Motor neuron (in vitro differentiated cells): ENCODE measurements around the gene TMEM8B. TPM values are rescaled to one million over a fixed set of nuclear protein-coding genes. Genes with fewer than 3 reads are reported as not detected.

Experiments
- ATAC-seq, 8 experiments: fragments of 200-7000 bp; cut with Tn5 transposase; replicated peaks in 6 of 8; 2 replicates each; pipeline ENCODE4 v1.8.0; 2021; ENCODE audit warnings: mild to moderate bottlenecking in 8 of 8, moderate library complexity in 8 of 8
- H3K27ac ChIP-seq, 2 donors: fragments of 250-450 bp; sonication (Bioruptor Pico); 2 replicates each; pipeline ENCODE4 v1.9.0; 2021; ENCODE audit warnings: antibody characterized with exemption in 2 of 2, mild to moderate bottlenecking in 2 of 2, moderate library complexity in 1 of 2
- H3K4me1 ChIP-seq, 2 donors: fragments of 250-450 bp; sonication (Bioruptor Pico); replicated peaks in 1 of 2; 2 replicates each; pipeline ENCODE4 v1.6.1; 2021; ENCODE audit warnings: antibody characterized with exemption in 2 of 2, mild to moderate bottlenecking in 2 of 2, moderate library complexity in 1 of 2
- H3K4me3 ChIP-seq, 5 donors: fragments of 250-450 bp; sonication (Bioruptor Pico); 2 replicates each; pipeline ENCODE4 v1.9.0; 2021; ENCODE audit warnings: antibody characterized with exemption in 5 of 5, mild to moderate bottlenecking in 5 of 5, moderate library complexity in 4 of 5
- WGBS, 10 experiments: fragments of 450-650 bp; shearing (Covaris generic); methylation state at CpG; one replicate each; pipeline ENCODE4 v1.0.0; 2022; 5-methylcytosine and 5-hydroxymethylcytosine counted together
- in situ Hi-C, 9 experiments: fragments of 400-800 bp; cut with MboI; loops; one replicate each; pipeline ENCODE4 v1.15.0; 2021; ENCODE audit warnings: low sequenced_read_pairs in 9 of 9, low pct_unique_long_range_greater_than_20kb in 2 of 9; ENCODE audit not compliant: unreplicated experiment in 9 of 9
- total RNA-seq, 8 experiments: library from RNA; unstranded; fragments of 300-600 nt; gene quantifications; 2 replicates each; pipeline versions ENCODE4 v1.2.3 to v1.2.4, GENCODE V29; 2022

The TMEM8B gene
- total RNA-seq, 8 experiments from 2014 or later = 2.4 to 17.0 (median 13.2) TPM

GRCh38 chr9:35852267-35852815 is 23.3 kb downstream of the TMEM8B start:
- H3K4me1 ChIP-seq = no peaks in the 10 kb centered on the region
- in situ Hi-C loops = no loop called here
- 40 to 100% (median 92%) methylated on average over 1 of the region's 2 CpGs; no CpG with 5 or more reads in 6 of the 10 experiments for whole genome bisulfite sequencing, 10 experiments
- H3K27ac ChIP-seq = no peak overlapping the region
- ATAC-seq = no peak
- no peak overlapping the region for H3K4me3 ChIP-seq

GRCh38 chr9:35852876-35853865 is 24.1 kb downstream of the TMEM8B start:
- H3K4me1 ChIP-seq = no peaks in the 10 kb centered on the region
- no peak overlapping the region for H3K27ac ChIP-seq
- H3K4me3 ChIP-seq = no peak overlapping the region
- 33 to 100% (median 88%) methylated on average over 1 to 9 of the region's 25 CpGs; no CpG with 5 or more reads in 3 of the 10 experiments for WGBS, 10 experiments
- ATAC-seq = no peak
- in situ Hi-C loops = no loop called here

- in situ Hi-C loops = no loop called here
- no peak overlapping the region for H3K4me3 ChIP-seq
- peak in 4 of 8 experiments; percentile 30 to 77 (median 71) for ATAC-seq
- 20 to 70% (median 47%) methylated on average over 1 to 2 of the region's 7 CpGs; no CpG with 5 or more reads in 6 of the 10 experiments for WGBS, 10 experiments
- no peak overlapping the region for H3K27ac ChIP-seq
- no peaks in the 10 kb centered on the region for H3K4me1 ChIP-seq
Measured at GRCh38 chr9:35854091-35854762, 25.2 kb downstream of the TMEM8B start.

DNA sequence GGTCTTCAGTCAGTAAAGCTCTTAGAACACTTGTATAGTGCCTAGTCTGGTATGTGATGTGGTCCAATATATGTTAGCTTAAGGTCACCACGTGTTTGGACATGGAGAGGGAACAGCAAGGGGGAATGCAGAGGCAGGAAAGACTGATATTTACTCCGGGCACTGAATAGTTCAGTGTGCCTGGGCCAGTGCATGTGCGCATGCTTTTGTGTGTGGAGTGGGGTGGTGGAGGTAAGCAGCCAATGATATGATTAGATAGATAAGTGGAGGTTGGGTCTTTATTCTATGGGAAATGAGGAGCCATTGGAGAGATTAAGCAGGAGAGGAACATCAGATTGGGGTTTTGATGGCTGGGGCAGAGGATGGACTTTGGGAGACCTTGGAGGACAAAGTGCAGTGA is 27.2 kb downstream of the TMEM8B start:
- 17 to 83% (median 68%) methylated on average over 1 to 3 of the region's 3 CpGs; no CpG with 5 or more reads in 2 of the 10 experiments for WGBS, 10 experiments
- no peak overlapping the region for H3K27ac ChIP-seq
- in situ Hi-C loops = no loop called here
- no peak overlapping the region for H3K4me3 ChIP-seq
- ATAC-seq = no peak
- H3K4me1 ChIP-seq = no peaks in the 10 kb centered on the region

GRCh38 chr9:35856882-35857281 is 27.9 kb downstream of the TMEM8B start:
- no peaks in the 10 kb centered on the region for H3K4me1 ChIP-seq
- H3K4me3 ChIP-seq = no peak overlapping the region
- H3K27ac ChIP-seq = no peak overlapping the region
- in situ Hi-C loops = no loop called here
- ATAC-seq = no peak
- WGBS, 10 experiments = 20 to 95% (median 80%) methylated on average over 1 to 4 of the region's 5 CpGs; no CpG with 5 or more reads in 4 of the 10 experiments

DNA sequence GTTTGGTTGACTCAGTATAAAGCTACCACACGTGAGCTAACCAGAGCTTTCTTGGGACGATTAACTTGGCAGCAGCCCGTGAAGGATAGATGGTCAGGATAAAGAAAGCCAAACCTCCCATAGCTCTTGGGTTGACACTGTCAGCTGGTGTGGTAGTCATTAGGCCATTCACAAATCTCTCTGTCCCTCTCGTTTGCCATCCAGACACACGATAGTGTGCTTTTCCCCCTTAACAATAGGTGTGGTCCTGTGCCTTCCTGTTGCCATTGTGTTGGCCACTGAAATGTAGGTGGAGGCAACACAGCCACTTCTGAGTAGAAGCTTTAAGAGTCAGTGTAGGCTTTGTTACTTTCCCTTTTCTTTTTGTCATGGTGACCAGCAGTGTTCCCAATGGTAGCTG is 29.4 kb downstream of the TMEM8B start:
- in situ Hi-C loops = no loop called here
- no peak for ATAC-seq
- Histone ChIP-seq H3K27ac (no peak overlapping the region), H3K4me1 (no peaks in the 10 kb centered on the region), H3K4me3 (no peak overlapping the region)
- 20 to 90% (median 68%) methylated on average over 2 to 5 of the region's 5 CpGs; no CpG with 5 or more reads in 3 of the 10 experiments for WGBS, 10 experiments

DNA sequence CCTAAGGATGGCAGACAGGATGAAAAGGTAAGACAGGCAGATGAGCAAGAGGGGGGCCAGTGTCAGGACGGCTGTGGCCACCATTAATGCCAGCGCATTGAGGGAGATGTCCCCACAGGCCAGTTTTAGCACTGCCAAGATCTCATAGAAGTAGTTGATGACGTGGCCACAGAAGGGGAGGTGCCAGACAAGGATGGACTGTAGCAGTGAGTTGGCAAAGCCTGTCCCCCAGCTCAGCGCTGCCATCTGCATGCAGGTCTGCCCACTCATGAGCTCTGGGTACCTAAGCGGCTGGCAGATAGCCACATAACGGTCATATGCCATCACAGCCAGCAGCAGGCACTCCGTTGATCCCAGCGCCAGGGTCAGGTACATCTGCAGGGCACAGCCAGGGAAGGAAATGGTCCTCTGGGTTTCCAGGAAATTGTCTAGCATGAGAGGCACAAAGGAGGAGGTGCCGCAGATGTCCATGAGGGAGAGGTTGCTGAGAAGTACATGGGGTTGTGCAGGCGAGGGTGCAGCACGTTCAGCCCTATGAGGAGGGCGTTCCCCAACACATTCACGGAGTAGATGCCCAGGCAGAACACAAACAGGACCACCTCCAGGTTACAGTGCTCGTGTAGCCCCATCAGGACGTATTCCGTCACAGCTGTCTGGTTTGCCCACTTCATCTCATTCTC is 30.4 kb downstream of the TMEM8B start:
- Histone ChIP-seq H3K27ac (no peak overlapping the region), H3K4me1 (no peaks in the 10 kb centered on the region), H3K4me3 (no peak overlapping the region)
- peak in 7 of 8 experiments; percentile 32 to 90 (median 71) for ATAC-seq
- in situ Hi-C loops = no loop called here
- 30 to 88% (median 77%) methylated on average over 2 to 10 of the region's 16 CpGs; no CpG with 5 or more reads in 3 of the 10 experiments for WGBS, 10 experiments

DNA sequence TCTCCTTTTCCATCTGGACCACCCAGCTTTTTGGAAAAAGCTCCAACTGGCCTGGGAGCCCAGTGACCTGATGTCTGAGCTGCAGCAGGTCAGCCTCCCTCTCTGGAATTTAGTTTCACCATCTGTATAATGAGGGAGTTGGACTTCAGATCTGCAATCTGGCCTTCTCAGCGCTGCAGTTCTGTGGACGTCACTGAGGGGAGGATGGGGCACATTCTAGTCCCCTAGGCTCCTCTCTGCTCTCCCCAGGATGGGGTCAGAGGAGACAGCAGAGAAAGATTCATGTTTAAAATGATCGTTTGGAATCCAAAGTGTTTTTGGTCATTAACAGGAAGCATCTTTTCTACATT is 30.9 kb downstream of the TMEM8B start:
- Histone ChIP-seq H3K4me1 (no peaks in the 10 kb centered on the region), H3K27ac (no peak overlapping the region), H3K4me3 (no peak overlapping the region)
- peak in 2 of 8 experiments; percentile 49 to 63 for ATAC-seq
- in situ Hi-C loops = no loop called here
- WGBS, 10 experiments = 0 to 100% (median 60%) methylated on average over 1 to 3 of the region's 3 CpGs; no CpG with 5 or more reads in 3 of the 10 experiments

- Histone ChIP-seq H3K27ac (no peak overlapping the region), H3K4me3 (no peak overlapping the region), H3K4me1 (no peaks in the 10 kb centered on the region)
- in situ Hi-C loops = no loop called here
- no peak for ATAC-seq
- 41 to 88% (median 77%) methylated on average over 2 to 6 of the region's 12 CpGs; no CpG with 5 or more reads in 3 of the 10 experiments for WGBS, 10 experiments
Measured at GRCh38 chr9:35861161-35861897, 32.3 kb downstream of the TMEM8B start.

GRCh38 chr9:35862328-35862727 is 33.3 kb downstream of the TMEM8B start:
- Histone ChIP-seq H3K4me3 (no peak overlapping the region), H3K4me1 (no peaks in the 10 kb centered on the region), H3K27ac (no peak overlapping the region)
- in situ Hi-C loops = no loop called here
- no peak for ATAC-seq
- WGBS, 10 experiments = 80 to 100% (median 90%) methylated on average over 1 to 3 of the region's 4 CpGs; no CpG with 5 or more reads in 7 of the 10 experiments

DNA sequence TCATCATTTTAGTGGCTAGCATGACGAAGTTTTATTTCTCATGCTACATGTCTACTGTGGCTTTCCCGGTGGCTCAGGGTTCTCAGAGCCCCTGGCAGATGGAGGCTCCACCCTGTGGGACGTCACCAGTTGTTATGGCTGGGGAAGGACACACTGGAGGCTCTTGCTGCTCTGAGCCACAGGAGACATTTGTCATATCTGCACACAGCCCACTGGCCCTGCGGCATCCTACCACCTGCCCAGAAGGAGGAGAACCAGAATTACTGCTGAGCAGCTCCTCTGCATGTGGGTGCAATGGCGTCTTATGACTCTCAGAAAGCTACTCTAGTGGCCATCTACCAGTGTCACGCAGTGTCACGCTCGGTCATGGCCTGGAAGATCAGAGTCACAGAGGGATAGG is 34.6 kb downstream of the TMEM8B start:
- Histone ChIP-seq H3K4me3 (no peak overlapping the region), H3K4me1 (no peaks in the 10 kb centered on the region), H3K27ac (no peak overlapping the region)
- in situ Hi-C loops = no loop called here
- peak in 3 of 8 experiments; percentile 11 to 42 (median 24) for ATAC-seq
- 60 to 100% (median 88%) methylated on average over 1 to 3 of the region's 8 CpGs; no CpG with 5 or more reads in 4 of the 10 experiments for WGBS, 10 experiments

GRCh38 chr9:35864695-35865255 is 35.7 kb downstream of the TMEM8B start:
- WGBS, 10 experiments = 64 to 90% (median 88%) methylated on average over 1 to 2 of the region's 8 CpGs; no CpG with 5 or more reads in 5 of the 10 experiments
- no peak overlapping the region for H3K4me3 ChIP-seq

More at GRCh38 chr9:35864695-35865255, 35.7 kb downstream of the TMEM8B start:
- Histone ChIP-seq H3K4me1 (no peaks in the 10 kb centered on the region), H3K27ac (no peak overlapping the region)
- no peak for ATAC-seq
- in situ Hi-C loops = no loop called here
